Measurements from ENCODE around the gene PTGS1. TPM values are rescaled to one million over a fixed set of nuclear protein-coding genes. Genes with fewer than 3 reads are reported as not detected.

Gene PTGS1
- total RNA-seq, 1 donor from 2014 or later: 2.5 TPM

- DNase-seq (ENCODE audit: extremely low spot score, unreplicated experiment): no peak
- Mint-ChIP-seq H3K36me3 (ENCODE audit: unreplicated experiment) (no peaks in the 10 kb centered on the region), H3K27ac (ENCODE audit: unreplicated experiment) (no peak overlapping the region), H3K4me3 (ENCODE audit: unreplicated experiment) (no peak overlapping the region), H3K9me3 (ENCODE audit: unreplicated experiment) (no peaks in the 10 kb centered on the region), H3K4me1 (ENCODE audit: unreplicated experiment) (peaks cover 21% of the 10 kb centered on the region), H3K27me3 (ENCODE audit: unreplicated experiment) (no peaks in the 10 kb centered on the region)
- TF ChIP-seq, protein P1, sequence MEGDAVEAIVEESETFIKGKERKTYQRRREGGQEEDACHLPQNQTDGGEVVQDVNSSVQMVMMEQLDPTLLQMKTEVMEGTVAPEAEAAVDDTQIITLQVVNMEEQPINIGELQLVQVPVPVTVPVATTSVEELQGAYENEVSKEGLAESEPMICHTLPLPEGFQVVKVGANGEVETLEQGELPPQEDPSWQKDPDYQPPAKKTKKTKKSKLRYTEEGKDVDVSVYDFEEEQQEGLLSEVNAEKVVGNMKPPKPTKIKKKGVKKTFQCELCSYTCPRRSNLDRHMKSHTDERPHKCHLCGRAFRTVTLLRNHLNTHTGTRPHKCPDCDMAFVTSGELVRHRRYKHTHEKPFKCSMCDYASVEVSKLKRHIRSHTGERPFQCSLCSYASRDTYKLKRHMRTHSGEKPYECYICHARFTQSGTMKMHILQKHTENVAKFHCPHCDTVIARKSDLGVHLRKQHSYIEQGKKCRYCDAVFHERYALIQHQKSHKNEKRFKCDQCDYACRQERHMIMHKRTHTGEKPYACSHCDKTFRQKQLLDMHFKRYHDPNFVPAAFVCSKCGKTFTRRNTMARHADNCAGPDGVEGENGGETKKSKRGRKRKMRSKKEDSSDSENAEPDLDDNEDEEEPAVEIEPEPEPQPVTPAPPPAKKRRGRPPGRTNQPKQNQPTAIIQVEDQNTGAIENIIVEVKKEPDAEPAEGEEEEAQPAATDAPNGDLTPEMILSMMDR (IDR thresholded peaks at IDR 0.05): no peak
Measured at GRCh38 chr9:122378236-122378635, 7.4 kb downstream of the PTGS1 start.

DNA sequence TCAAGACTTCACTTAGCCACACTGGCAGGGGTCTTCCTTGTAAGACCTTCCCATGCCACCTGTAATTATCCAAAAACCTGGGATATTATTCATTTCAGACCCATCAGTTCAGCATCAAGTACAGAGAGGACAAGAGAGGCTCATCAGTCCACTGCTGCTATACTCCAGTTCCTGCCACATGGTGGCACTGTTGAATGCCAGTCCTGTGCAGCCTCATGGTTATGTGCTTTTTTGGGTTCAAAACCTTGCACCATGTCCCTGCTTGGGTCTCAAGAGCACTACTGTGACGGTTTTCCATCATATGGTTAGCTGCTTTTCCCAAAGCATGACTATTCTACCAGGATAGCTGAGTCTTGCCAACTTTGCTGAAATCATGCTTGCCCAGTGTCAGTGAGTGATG lies 8.5 kb downstream of the PTGS1 start:
- no peak overlapping the region for H3K27ac Mint-ChIP-seq (ENCODE audit: unreplicated experiment)
- H3K4me1 Mint-ChIP-seq (ENCODE audit: unreplicated experiment): peaks cover 26% of the 10 kb centered on the region
- H3K4me3 Mint-ChIP-seq (ENCODE audit: unreplicated experiment): no peak overlapping the region
- no peaks in the 10 kb centered on the region for H3K27me3 Mint-ChIP-seq (ENCODE audit: unreplicated experiment)
- no peaks in the 10 kb centered on the region for H3K9me3 Mint-ChIP-seq (ENCODE audit: unreplicated experiment)
- DNase-seq (ENCODE audit: extremely low spot score, unreplicated experiment): no peak
- H3K36me3 Mint-ChIP-seq (ENCODE audit: unreplicated experiment): no peaks in the 10 kb centered on the region
- TF ChIP-seq, protein P1 (IDR thresholded peaks at IDR 0.05): peak; percentile 41

DNA sequence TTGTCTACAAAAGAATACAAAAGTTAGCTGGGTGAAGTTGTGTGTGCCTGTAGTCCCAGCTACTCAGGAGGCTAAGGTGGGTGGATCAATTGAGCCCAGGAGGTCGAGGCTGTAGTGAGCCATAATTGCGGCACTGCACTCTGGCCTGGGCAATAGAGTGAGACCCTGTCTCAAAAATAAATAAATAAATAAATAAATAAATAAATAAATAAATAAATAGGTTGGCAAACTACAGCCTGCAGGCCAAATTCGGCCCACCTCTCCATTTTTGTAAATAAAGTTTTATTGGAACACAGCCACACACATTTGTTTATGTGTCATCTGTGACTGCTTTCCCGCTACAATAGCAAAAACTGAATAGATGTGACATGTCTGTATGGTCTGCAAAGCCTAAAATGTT lies 9.5 kb downstream of the PTGS1 start:
- no peak for DNase-seq (ENCODE audit: extremely low spot score, unreplicated experiment)
- peaks cover 21% of the 10 kb centered on the region for H3K4me1 Mint-ChIP-seq (ENCODE audit: unreplicated experiment)
- H3K27ac Mint-ChIP-seq (ENCODE audit: unreplicated experiment): no peak overlapping the region
- H3K9me3 Mint-ChIP-seq (ENCODE audit: unreplicated experiment): no peaks in the 10 kb centered on the region
- TF ChIP-seq, protein P1 (IDR thresholded peaks at IDR 0.05): no peak
- H3K4me3 Mint-ChIP-seq (ENCODE audit: unreplicated experiment): no peak overlapping the region
- no peaks in the 10 kb centered on the region for H3K36me3 Mint-ChIP-seq (ENCODE audit: unreplicated experiment)
- H3K27me3 Mint-ChIP-seq (ENCODE audit: unreplicated experiment): no peaks in the 10 kb centered on the region

- Mint-ChIP-seq H3K27me3 (ENCODE audit: unreplicated experiment) (no peaks in the 10 kb centered on the region), H3K36me3 (ENCODE audit: unreplicated experiment) (no peaks in the 10 kb centered on the region), H3K4me1 (ENCODE audit: unreplicated experiment) (peaks cover 12% of the 10 kb centered on the region), H3K9me3 (ENCODE audit: unreplicated experiment) (no peaks in the 10 kb centered on the region), H3K4me3 (ENCODE audit: unreplicated experiment) (no peak overlapping the region), H3K27ac (ENCODE audit: unreplicated experiment) (no peak overlapping the region)
- TF ChIP-seq, protein P1 (IDR thresholded peaks at IDR 0.05): no peak
- no peak for DNase-seq (ENCODE audit: extremely low spot score, unreplicated experiment)
Measured at GRCh38 chr9:122381206-122381950, 10.6 kb downstream of the PTGS1 start.

DNA sequence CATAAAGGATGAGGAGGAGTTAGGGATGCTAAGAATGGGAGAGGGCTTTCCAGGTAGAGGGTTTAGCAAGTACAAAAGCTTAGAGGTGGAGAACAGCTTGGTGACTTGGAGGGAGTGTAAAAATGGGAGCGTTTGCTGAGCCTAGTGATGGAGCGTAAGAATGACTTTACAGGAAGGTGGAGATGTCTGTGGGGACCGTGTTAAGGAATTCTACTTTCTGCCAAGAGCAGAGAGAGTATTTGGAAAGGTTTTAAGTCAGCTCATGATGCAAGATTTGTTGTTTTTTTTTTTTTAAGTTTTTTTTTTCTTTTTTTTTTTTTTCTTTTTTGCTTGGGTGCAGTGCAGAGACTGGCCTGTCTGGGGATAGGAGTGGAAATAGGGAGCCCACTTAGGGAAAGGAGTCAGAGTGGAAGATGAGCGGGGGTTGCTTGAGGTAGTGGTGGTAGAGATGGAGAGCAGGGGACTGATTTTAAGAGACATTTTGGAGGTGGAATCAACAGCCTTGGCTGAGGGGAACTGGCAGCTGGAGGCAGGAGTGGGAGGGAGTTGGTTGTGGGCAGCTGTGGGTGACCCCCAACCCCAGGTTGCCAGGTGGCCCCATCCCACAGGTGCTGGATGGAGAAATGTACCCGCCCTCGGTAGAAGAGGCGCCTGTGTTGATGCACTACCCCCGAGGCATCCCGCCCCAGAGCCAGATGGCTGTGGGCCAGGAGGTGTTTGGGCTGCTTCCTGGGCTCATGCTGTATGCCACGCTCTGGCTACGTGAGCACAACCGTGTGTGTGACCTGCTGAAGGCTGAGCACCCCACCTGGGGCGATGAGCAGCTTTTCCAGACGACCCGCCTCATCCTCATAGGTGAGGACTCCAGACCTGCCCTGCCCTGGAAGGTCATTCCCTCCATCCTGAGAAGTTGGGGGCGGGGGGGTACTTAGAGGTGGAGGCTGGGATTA lies 12.4 kb downstream of the PTGS1 start:
- DNase-seq (ENCODE audit: extremely low spot score, unreplicated experiment): no peak
- TF ChIP-seq, protein P1 (IDR thresholded peaks at IDR 0.05): no peak
- H3K4me1 Mint-ChIP-seq (ENCODE audit: unreplicated experiment): peaks cover 9% of the 10 kb centered on the region

More for the DNA sequence above, 12.4 kb downstream of the PTGS1 start:
- Mint-ChIP-seq H3K4me3 (ENCODE audit: unreplicated experiment) (no peak overlapping the region), H3K9me3 (ENCODE audit: unreplicated experiment) (no peaks in the 10 kb centered on the region), H3K27me3 (ENCODE audit: unreplicated experiment) (no peaks in the 10 kb centered on the region), H3K36me3 (ENCODE audit: unreplicated experiment) (no peaks in the 10 kb centered on the region), H3K27ac (ENCODE audit: unreplicated experiment) (no peak overlapping the region)
